ENCODE measurements around the gene SMTNL1.

SMTNL1 gene

GRCh38 chr11:57549983-57550382 lies 12.6 kb downstream of the SMTNL1 start:
- in situ Hi-C loops (cut with HindIII; ENCODE audit: low sequenced_read_pairs) = no loop called here
- no peak for TF ChIP-seq CTCF (IDR thresholded peaks at IDR 0.05; ENCODE audit: low read depth, low read length)
- H3K4me3 ChIP-seq (ENCODE audit: low read depth, low read length) = no peak overlapping the region
- DNase-seq (ENCODE audit: low read depth, low spot score) = no peak

- in situ Hi-C loops (cut with HindIII; ENCODE audit: low sequenced_read_pairs) = no loop called here
- no peak for TF ChIP-seq CTCF (IDR thresholded peaks at IDR 0.05; ENCODE audit: low read depth, low read length)
- no peak for DNase-seq (ENCODE audit: low read depth, low spot score)
- no peak overlapping the region for H3K4me3 ChIP-seq (ENCODE audit: low read depth, low read length)
Measured at GRCh38 chr11:57551941-57552340, 14.5 kb downstream of the SMTNL1 start.

- H3K4me3 ChIP-seq (ENCODE audit: low read depth, low read length) = no peak overlapping the region
- TF ChIP-seq CTCF (IDR thresholded peaks at IDR 0.05; ENCODE audit: low read depth, low read length) = no peak
- in situ Hi-C loops (cut with HindIII; ENCODE audit: low sequenced_read_pairs) = no loop called here
- no peak for DNase-seq (ENCODE audit: low read depth, low spot score)
Measured at GRCh38 chr11:57552479-57552878, 15.1 kb downstream of the SMTNL1 start.

GRCh38 chr11:57555393-57555792 lies 18.0 kb downstream of the SMTNL1 start:
- no peak for TF ChIP-seq CTCF (IDR thresholded peaks at IDR 0.05; ENCODE audit: low read depth, low read length)
- DNase-seq (ENCODE audit: low read depth, low spot score) = no peak
- in situ Hi-C loops (cut with HindIII; ENCODE audit: low sequenced_read_pairs) = no loop called here
- no peak overlapping the region for H3K4me3 ChIP-seq (ENCODE audit: low read depth, low read length)

GRCh38 chr11:57556041-57556440 lies 18.6 kb downstream of the SMTNL1 start:
- TF ChIP-seq CTCF (IDR thresholded peaks at IDR 0.05; ENCODE audit: low read depth, low read length) = no peak
- in situ Hi-C loops (cut with HindIII; ENCODE audit: low sequenced_read_pairs) = no loop called here
- no peak for DNase-seq (ENCODE audit: low read depth, low spot score)
- H3K4me3 ChIP-seq (ENCODE audit: low read depth, low read length) = no peak overlapping the region

- TF ChIP-seq CTCF (IDR thresholded peaks at IDR 0.05; ENCODE audit: low read depth, low read length) = no peak
- DNase-seq (ENCODE audit: low read depth, low spot score) = no peak
- in situ Hi-C loops (cut with HindIII; ENCODE audit: low sequenced_read_pairs) = no loop called here
- H3K4me3 ChIP-seq (ENCODE audit: low read depth, low read length) = no peak overlapping the region
Measured at GRCh38 chr11:57560146-57560545, 22.8 kb downstream of the SMTNL1 start.

GRCh38 chr11:57562596-57562995 lies 25.2 kb downstream of the SMTNL1 start:
- in situ Hi-C loops (cut with HindIII; ENCODE audit: low sequenced_read_pairs) = no loop called here
- no peak for TF ChIP-seq CTCF (IDR thresholded peaks at IDR 0.05; ENCODE audit: low read depth, low read length)
- DNase-seq (ENCODE audit: low read depth, low spot score) = no peak
- no peak overlapping the region for H3K4me3 ChIP-seq (ENCODE audit: low read depth, low read length)
